Measurements from ENCODE around the gene KCTD17. TPM values are rescaled to one million over a fixed set of nuclear protein-coding genes. Genes with fewer than 3 reads are reported as not detected.
A peak's percentile ranks its signal among the peaks of the same experiment; 100 is the strongest.

The KCTD17 gene
- total and polyA plus RNA-seq, 2 of the 13 experiments (the other 11 are each of a cell fraction or from before 2014, with no cell fraction given), result 5.3 to 11.7 TPM

DNA sequence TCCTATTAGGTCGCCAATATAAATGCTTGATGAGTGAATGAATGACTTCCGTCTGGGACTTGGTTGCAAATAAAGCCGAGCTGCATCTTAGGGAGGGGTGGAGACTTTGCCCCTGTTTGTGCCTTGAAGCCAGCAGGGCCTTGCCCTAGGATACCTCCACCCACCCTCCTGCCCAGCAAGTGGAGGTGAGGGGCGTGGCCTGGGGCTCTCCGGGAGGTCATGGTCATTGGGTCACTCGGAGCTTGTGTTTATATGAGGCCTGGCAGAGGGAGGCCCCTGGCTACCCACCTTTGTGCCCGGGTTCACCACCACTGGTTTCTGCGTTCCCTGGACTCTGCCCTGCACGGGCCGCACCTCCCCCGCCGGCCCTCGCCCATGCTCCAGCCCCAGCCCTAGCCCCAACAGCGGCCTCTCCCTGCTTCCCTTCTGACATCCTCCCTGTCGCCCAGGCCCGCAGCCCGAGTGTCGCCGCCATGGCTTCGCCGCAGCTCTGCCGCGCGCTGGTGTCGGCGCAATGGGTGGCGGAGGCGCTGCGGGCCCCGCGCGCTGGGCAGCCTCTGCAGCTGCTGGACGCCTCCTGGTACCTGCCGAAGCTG is 27.7 kb upstream of the KCTD17 start (continued):
- TF ChIP-seq, protein P1, sequence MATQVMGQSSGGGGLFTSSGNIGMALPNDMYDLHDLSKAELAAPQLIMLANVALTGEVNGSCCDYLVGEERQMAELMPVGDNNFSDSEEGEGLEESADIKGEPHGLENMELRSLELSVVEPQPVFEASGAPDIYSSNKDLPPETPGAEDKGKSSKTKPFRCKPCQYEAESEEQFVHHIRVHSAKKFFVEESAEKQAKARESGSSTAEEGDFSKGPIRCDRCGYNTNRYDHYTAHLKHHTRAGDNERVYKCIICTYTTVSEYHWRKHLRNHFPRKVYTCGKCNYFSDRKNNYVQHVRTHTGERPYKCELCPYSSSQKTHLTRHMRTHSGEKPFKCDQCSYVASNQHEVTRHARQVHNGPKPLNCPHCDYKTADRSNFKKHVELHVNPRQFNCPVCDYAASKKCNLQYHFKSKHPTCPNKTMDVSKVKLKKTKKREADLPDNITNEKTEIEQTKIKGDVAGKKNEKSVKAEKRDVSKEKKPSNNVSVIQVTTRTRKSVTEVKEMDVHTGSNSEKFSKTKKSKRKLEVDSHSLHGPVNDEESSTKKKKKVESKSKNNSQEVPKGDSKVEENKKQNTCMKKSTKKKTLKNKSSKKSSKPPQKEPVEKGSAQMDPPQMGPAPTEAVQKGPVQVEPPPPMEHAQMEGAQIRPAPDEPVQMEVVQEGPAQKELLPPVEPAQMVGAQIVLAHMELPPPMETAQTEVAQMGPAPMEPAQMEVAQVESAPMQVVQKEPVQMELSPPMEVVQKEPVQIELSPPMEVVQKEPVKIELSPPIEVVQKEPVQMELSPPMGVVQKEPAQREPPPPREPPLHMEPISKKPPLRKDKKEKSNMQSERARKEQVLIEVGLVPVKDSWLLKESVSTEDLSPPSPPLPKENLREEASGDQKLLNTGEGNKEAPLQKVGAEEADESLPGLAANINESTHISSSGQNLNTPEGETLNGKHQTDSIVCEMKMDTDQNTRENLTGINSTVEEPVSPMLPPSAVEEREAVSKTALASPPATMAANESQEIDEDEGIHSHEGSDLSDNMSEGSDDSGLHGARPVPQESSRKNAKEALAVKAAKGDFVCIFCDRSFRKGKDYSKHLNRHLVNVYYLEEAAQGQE (IDR thresholded peaks at IDR 0.05; ENCODE audit: borderline replicate concordance in 1 of 2, low read depth in 1 of 2, low read length in 2 of 2), result peak in 1 of 2 experiments; percentile 38; a peak in 1 of 4 replicates
- TF ChIP-seq, protein P2, sequence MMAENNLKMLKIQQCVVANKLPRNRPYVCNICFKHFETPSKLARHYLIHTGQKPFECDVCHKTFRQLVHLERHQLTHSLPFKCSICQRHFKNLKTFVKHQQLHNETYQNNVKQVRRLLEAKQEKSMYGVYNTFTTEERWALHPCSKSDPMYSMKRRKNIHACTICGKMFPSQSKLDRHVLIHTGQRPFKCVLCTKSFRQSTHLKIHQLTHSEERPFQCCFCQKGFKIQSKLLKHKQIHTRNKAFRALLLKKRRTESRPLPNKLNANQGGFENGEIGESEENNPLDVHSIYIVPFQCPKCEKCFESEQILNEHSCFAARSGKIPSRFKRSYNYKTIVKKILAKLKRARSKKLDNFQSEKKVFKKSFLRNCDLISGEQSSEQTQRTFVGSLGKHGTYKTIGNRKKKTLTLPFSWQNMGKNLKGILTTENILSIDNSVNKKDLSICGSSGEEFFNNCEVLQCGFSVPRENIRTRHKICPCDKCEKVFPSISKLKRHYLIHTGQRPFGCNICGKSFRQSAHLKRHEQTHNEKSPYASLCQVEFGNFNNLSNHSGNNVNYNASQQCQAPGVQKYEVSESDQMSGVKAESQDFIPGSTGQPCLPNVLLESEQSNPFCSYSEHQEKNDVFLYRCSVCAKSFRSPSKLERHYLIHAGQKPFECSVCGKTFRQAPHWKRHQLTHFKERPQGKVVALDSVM (CRISPR knock-in tag; IDR thresholded peaks at IDR 0.05), result peak; percentile 46; the same call in 1 of the 2 replicates
- TF ChIP-seq, protein P3, sequence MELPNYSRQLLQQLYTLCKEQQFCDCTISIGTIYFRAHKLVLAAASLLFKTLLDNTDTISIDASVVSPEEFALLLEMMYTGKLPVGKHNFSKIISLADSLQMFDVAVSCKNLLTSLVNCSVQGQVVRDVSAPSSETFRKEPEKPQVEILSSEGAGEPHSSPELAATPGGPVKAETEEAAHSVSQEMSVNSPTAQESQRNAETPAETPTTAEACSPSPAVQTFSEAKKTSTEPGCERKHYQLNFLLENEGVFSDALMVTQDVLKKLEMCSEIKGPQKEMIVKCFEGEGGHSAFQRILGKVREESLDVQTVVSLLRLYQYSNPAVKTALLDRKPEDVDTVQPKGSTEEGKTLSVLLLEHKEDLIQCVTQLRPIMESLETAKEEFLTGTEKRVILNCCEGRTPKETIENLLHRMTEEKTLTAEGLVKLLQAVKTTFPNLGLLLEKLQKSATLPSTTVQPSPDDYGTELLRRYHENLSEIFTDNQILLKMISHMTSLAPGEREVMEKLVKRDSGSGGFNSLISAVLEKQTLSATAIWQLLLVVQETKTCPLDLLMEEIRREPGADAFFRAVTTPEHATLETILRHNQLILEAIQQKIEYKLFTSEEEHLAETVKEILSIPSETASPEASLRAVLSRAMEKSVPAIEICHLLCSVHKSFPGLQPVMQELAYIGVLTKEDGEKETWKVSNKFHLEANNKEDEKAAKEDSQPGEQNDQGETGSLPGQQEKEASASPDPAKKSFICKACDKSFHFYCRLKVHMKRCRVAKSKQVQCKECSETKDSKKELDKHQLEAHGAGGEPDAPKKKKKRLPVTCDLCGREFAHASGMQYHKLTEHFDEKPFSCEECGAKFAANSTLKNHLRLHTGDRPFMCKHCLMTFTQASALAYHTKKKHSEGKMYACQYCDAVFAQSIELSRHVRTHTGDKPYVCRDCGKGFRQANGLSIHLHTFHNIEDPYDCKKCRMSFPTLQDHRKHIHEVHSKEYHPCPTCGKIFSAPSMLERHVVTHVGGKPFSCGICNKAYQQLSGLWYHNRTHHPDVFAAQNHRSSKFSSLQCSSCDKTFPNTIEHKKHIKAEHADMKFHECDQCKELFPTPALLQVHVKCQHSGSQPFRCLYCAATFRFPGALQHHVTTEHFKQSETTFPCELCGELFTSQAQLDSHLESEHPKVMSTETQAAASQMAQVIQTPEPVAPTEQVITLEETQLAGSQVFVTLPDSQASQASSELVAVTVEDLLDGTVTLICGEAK (IDR thresholded peaks at IDR 0.05), result no peak
- TF ChIP-seq, protein P3 (CRISPR knock-in tag; IDR thresholded peaks at IDR 0.05), result peak; percentile 31; the same call in 1 of the 2 replicates
- TF ChIP-seq, protein P4, sequence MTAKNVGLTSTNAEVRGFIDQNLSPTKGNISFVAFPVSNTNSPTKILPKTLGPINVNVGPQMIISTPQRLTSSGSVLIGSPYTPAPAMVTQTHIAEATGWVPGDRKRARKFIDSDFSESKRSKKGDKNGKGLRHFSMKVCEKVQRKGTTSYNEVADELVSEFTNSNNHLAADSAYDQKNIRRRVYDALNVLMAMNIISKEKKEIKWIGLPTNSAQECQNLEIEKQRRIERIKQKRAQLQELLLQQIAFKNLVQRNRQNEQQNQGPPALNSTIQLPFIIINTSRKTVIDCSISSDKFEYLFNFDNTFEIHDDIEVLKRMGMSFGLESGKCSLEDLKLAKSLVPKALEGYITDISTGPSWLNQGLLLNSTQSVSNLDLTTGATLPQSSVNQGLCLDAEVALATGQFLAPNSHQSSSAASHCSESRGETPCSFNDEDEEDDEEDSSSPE (CRISPR knock-in tag; IDR thresholded peaks at IDR 0.05), result no peak
- peak; percentile 82 for TF ChIP-seq ZNF629 (CRISPR knock-in tag; conservative IDR thresholded peaks at IDR 0.05)
- peak; percentile 63; the same call in 1 of the 2 replicates for TF ChIP-seq ZBTB7B (CRISPR knock-in tag; IDR thresholded peaks at IDR 0.05)
- peak; percentile 100 for TF ChIP-seq HNRNPL (IDR thresholded peaks at IDR 0.05; ENCODE audit: low read depth, low read length)
- peak; percentile 52; the same call in 1 of the 2 replicates for TF ChIP-seq PITX1 (CRISPR knock-in tag; IDR thresholded peaks at IDR 0.05)
- TF ChIP-seq, protein P5, sequence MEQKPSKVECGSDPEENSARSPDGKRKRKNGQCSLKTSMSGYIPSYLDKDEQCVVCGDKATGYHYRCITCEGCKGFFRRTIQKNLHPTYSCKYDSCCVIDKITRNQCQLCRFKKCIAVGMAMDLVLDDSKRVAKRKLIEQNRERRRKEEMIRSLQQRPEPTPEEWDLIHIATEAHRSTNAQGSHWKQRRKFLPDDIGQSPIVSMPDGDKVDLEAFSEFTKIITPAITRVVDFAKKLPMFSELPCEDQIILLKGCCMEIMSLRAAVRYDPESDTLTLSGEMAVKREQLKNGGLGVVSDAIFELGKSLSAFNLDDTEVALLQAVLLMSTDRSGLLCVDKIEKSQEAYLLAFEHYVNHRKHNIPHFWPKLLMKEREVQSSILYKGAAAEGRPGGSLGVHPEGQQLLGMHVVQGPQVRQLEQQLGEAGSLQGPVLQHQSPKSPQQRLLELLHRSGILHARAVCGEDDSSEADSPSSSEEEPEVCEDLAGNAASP (CRISPR knock-in tag; IDR thresholded peaks at IDR 0.05; ENCODE audit: borderline replicate concordance), result peak; percentile 77; the same call in 1 of the 2 replicates
